ENCODE measurements around the gene SLC7A1.

DNA sequence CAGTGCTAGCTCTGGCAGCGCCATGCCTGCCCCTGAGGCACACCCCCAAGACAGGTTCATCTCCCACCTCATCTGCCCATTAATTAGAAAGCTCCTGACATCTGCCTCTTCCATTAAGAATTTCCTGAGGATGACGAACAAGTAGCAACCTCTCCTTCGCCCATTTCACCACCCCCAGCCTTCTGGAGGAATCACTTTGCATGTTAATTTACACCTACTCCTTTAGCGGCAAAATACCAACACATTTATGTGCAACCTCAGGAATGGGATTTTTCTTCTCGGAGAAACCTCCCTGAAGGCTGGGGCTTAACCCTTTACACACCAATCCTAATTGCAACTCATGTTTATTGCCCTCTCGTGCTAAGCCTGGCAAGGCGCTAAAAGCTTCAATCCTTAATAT lies 13.8 kb downstream of the SLC7A1 start:
- TF ChIP-seq MAZ (IDR thresholded peaks at IDR 0.05; ENCODE audit: borderline replicate concordance, low read depth, low read length), result no peak
- TF ChIP-seq, protein P1, sequence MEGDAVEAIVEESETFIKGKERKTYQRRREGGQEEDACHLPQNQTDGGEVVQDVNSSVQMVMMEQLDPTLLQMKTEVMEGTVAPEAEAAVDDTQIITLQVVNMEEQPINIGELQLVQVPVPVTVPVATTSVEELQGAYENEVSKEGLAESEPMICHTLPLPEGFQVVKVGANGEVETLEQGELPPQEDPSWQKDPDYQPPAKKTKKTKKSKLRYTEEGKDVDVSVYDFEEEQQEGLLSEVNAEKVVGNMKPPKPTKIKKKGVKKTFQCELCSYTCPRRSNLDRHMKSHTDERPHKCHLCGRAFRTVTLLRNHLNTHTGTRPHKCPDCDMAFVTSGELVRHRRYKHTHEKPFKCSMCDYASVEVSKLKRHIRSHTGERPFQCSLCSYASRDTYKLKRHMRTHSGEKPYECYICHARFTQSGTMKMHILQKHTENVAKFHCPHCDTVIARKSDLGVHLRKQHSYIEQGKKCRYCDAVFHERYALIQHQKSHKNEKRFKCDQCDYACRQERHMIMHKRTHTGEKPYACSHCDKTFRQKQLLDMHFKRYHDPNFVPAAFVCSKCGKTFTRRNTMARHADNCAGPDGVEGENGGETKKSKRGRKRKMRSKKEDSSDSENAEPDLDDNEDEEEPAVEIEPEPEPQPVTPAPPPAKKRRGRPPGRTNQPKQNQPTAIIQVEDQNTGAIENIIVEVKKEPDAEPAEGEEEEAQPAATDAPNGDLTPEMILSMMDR (conservative IDR thresholded peaks at IDR 0.05; ENCODE audit: low read depth, low read length), result no peak
- TF ChIP-seq RFX5 (IDR thresholded peaks at IDR 0.05; ENCODE audit: low read depth, low read length), result no peak
